Putamen (tissue), 1 donor: Measurements from ENCODE around the gene ADGRL2.

Experiments
- DNase-seq: peaks from one replicate; pipeline ENCODE4 v3.0.0-alpha.2; 2016; ENCODE audit warnings: low spot score

Gene ADGRL2

DNA sequence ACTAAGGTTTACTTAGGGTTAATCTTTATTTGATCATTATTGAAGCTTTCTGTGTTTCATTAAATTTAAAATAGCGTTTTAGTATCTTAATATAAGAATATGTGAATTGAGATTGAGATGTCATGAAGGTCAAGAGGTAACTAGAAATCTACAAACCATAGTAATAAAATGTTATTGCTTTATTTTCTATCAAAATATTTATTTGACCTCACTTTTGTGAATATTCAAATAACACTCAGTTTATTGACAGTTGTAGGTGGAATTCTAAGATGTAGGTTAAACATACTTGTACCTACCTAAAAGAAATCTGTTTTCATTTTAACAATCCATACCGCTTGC lies 5.7 kb downstream of the ADGRL2 start:
- DNase-seq: no peak

DNA sequence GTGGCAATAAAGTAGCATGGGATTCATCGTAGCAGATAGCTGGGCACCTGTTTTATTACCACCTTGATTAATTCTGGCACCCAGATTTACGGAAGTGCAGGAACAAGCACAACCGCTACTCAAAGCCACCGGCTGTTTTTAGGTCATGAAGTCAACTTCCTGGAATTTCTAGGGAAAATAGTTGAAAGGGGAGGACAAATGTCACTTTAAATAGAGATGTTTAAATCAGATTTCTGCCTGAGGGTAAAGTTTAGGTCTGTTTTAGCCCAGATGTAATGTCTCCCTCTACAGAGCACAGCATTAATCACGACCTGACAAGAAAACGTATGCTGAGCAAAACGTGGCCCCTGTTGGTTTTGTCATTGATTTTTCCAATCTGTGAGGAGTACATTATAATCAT lies 8.0 kb downstream of the ADGRL2 start:
- no peak for DNase-seq

DNA sequence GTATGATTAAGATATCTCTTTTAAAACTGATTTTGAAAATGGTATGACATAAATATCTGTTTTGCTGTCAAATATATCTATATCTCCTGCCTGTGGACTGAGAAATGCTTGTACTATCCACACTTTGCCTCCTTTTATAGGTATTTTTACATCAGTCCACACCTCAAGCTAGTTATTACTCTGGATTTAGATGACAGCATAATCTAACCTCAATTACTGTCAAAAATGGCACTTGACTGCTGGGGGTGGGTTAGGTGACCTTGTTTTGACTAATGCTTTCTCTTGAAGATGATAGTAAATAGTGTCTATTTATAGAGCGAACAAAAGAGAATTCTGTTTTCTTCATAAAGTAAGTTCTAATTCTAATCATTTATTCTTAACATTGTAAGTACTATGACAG lies 9.1 kb downstream of the ADGRL2 start:
- no peak for DNase-seq

DNA sequence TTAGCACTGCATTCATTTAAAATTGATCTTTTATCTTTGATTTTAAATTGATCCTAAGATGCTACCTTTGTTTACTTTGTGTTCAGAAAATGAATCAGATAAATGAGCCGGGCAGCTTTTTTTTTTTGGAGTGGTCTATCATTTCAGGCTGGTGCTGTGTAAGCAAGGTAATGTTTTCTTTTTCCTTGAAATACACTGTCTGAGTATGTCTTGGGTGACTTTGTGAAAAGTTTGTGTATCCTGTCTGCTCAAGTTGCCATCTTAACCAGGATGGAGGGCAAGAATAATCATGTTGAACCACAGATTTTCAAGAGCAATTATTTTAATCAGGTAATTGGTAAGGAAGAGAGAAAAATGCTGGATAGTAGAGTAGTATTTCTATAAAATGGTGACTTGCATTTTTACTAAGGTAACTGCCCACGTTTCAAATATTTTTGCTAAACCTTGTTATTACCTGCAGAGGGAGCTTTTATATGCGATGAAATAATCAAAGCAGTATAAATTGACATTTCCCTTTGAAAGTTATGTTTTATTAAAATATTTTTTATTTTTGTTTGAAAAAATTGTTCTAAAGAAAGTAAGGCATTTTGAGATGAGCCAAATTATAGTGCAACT lies 11.1 kb downstream of the ADGRL2 start:
- DNase-seq: no peak

DNA sequence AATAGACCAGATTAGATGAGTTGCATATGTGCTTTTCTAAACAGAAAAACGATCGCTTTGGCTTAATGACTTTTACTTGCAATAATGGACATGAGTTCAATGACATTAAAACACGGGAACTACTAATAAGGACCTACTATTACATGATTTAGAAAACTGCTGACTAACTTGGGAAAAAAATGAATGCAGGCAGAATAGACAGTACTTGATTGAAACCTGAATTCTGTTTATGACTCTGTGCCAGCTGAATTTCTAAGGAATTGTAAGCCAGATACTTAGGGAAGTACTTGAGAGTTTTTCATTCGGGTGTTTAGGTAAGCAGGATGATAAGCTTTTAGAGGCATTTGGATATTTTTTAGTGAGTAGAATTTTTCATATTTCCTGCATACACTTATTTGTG lies 12.0 kb downstream of the ADGRL2 start:
- no peak for DNase-seq

DNA sequence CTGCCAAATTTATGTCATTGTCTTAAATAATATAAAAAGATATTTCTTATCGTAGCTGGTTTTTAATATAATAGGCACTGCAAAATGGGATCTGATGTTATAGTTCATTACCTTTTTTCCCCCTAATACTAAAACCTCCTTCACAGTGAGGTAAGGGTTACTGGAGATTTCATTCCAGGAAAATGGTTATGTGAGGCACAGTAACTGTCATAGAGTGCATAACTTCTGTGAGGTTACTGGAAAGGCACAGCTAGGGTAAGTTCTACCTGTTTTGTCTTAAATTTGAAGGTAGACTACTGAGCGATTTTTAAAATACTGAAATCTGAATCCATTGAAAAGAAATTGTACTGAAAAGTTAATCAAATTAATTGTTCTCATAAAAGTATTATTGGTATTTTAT lies 13.0 kb downstream of the ADGRL2 start:
- DNase-seq: no peak

DNA sequence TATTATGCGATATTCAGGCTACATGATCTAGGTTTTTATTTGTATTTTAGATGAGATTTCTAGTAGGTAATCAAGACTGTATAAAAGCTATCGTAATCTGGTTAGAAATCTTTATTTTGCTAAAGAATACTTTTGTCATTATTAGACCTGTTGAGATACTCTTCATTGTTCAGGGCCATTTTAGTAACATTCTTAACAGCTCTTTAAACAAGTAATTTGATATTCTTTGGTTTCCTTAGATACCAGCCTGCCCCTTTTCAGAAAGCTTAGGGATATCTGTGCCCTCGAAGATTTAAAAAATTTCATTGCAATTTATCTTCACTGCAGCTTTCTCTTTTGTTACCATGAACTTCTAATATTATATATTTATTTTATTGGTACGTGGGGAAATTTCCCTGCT lies 18.9 kb downstream of the ADGRL2 start:
- DNase-seq: no peak

DNA sequence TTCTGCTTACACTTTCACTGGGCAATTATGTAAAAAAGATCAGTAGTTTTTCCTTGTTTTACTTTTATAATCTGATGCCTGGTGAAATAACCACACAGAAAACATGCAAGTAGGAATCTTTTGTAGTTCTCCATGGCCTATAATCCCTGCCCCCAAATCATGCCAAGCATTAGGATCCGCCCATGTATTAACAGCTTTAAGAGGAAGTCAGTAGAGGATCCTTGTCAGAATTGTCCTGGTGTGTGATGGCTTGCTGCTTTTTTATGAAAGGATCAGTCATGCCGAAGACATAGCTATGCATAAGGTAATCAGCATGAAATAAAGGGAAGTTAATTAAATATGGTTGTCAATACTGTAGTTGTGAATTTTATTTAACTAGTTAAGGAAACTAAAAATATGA lies 20.0 kb downstream of the ADGRL2 start:
- DNase-seq: no peak

DNA sequence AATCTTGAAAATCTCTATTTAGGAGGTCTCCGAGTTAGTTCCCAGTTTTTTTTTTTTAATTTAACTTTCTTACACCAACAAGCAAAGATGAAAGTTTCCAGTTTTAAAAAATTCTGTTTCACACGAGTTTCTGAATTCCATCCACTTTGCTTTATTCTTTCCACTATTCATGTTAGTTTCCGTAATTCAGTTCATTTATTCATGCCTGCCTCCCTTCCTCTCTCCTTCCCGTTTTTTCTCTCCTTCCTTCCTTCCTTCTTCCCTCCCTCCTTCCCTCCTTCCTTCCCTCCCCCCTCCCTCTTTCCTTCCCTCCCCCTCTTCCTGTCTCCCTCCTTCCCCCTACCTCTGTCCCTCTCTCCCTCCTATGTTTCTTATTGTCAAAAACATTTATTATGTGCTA lies 22.3 kb downstream of the ADGRL2 start:
- no peak for DNase-seq

DNA sequence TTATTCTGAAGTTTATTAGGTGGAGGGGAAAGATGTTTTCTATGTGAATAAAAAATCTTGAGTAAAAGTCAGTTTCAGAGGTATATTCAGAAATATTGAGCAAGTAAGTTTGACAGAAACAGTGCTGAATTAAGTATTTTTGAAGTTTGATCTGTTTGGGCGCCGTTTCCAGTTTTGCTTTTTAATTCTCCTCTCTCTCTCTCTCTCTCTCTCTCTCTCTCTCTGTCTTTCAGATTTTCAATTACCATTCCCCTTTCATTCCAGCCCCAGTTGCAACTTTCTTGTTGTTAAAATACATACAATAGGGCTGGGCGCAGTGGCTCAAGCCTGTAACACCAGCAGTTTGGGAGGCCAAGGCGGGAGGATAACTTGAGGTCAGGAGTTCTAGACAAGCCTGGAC lies 24.0 kb downstream of the ADGRL2 start:
- no peak for DNase-seq

DNA sequence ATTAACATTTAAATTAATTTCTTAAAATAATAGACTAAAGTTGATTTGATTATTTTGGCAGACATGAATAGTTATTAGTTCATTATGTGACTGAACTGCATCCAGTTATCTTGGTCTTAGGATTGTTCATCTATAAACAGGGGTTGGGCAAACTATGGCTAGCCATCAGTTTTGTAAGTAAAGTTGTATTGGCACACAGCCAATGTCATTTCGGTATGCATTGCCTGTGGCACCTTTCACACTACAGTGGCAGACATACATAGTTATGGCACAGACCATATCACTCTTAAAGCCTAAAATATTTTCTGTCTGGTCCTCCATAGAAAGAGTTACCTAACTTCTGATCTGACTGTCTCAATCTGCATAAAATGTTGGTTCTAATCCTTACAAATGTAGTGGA lies 27.2 kb downstream of the ADGRL2 start:
- DNase-seq: no peak

DNA sequence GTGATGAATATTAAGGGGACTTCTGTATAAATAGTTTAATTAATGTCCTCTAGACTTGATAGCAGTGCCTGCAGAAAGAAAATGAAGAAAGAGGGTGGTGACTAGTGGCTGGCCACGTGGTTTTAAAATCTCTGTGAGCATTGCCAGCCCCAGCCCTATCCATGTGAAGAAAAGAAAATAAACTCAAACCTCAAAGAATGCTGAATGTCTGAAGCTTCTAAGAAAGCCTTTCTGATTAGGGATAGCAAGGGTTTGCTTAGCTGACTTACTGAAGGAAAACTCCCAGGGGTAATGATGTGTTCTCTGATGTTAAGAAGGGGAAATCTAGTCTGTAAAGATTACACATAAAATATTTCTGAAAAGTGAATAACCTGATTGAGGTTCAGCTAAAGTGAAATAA lies 31.8 kb downstream of the ADGRL2 start:
- no peak for DNase-seq

DNA sequence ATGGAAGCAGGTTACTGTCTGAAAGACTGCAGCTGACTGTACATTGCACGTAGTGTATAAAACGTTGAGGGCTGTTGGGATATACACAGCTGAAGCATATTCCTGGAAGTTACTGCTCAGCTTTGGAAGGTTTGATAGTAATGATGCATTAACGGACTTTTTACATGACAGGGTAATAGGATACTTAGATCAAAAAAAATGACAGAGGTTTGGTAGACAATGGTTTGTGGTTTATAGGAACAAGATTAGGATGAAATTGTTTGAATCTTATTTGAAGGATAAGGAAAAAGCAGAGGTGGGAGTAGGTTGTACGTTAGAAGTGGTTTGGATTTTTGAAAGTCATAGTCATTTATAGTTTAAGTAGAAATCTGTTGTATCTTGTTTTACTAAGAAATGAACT lies 33.0 kb downstream of the ADGRL2 start:
- no peak for DNase-seq

DNA sequence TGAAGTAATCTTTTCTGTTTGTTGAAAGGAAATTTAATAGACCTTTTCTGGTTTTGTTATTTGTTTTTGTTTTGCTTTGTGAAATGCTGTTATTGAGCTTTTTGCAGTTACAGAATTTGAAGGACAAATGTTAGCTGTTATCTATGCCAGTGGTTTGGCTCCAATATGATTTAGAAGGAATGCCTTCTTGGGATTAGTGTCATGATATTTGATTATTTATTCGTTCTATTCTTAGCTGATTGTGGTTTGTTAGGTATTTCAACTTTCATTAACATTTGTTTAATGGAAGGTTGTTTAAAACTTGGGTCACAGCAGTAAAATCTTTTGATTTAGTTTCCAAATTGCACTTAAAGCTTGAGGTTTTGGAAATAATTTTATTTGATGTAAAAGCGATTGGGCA lies 33.5 kb downstream of the ADGRL2 start:
- no peak for DNase-seq

DNA sequence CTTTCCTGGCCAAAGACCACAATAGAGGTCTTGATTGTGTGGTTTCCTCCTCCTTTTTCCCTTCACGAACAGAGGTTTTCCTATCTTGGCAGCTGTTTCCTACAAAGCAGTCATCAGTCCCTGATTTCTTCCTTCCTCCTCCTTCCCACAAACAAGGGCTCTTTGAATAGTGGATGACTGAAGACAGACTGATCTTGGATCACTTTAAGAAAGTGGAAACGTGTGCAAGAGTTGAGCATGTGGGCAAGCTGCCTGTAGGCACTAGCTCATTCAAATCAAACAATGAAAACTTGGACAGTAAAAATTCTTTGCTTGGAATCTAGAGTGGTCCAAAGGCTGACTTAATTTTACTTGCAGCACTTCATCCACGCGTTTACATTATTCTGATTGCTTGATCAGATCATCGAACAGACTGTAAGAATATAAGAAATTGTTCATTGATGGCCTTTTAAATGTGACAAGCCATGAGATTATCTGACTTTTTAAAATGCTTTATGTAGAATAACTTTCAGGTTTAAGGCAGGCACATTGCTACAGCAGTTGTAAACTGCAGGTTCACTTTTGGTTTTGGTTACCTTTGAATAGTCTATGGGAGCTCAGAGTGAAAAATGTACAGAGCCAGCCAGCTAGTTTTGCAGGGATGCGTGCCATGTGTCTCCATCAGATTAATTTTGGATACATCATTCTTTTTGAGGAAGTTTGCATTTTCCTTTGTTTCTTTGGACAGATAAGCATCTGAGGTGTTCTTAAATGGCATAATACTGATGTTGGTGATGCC lies 34.4 kb downstream of the ADGRL2 start:
- DNase-seq: no peak

DNA sequence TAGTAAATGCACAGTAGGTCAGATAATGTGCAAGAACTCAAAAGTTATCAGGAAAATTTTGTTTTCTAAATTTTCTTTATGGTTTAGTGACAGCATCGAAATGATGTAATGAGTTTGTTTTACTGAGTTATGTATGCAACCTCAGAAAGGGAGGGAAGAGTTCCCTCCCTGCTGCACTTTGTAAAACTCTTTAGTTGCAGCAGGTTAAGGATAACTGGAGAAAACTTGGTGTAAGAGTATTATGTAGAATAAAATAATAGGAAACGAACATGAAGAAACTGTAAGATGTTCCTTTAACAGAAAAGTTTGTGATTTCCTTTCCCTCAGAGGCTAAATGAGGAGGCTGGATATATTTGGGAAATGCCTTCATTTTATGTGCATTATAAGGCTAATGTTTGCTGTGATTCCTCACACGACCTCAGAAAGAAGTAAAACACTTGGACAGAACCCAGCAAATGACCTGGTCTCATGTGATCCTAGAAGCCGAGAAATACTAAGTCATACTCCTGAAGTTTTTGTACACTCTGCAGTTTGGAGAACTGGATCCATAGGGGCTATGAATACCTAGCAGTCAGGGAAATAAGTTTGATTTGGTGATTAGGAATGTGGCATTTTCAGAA lies 35.4 kb downstream of the ADGRL2 start:
- DNase-seq: no peak

DNA sequence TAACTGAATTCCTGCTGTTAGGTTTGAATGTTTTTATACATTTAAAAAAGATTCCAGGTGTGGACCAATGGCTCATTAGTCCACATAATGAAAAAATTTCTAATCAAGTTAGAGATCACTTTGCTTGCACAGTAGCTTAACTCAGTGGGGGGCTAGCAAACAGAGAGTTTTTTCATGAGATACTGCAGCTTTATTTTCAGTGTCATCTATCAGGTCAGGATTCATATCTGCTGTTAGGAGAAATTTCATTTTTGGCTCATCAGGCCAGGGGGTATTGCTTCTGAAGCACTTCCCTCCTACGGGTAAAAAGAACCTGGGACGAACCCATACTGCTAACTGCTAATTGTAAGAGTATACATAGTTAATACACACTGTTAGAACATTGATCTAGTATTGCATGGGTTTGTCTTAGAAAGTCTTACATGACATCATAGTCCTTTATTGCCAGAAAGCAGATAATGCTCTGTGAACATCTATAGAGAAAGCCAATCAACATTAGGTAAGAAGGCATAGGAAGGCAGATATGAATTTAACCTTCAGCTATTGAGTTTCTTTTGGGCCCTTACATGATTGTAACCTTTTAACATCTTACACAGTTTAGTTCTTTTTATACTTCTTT lies 38.0 kb downstream of the ADGRL2 start:
- DNase-seq: no peak

DNA sequence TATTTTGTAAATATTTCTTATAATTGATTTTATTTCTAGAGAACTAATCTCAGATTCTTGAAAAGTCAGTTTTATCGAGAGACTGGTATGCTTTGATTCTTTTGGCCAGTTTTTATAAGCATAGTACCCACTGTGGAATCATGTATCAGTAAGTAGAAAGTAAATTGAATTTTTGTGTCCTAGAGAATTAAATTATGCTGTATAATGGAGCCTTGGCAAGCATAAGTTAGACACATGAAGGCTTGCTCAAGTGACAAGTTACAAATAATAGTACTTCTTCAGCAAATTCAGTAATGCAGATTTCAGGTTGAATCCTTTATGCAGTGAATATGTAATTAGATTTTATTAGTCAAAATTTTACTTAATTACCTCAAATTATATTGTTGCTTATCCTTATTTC lies 40.1 kb downstream of the ADGRL2 start:
- no peak for DNase-seq

DNA sequence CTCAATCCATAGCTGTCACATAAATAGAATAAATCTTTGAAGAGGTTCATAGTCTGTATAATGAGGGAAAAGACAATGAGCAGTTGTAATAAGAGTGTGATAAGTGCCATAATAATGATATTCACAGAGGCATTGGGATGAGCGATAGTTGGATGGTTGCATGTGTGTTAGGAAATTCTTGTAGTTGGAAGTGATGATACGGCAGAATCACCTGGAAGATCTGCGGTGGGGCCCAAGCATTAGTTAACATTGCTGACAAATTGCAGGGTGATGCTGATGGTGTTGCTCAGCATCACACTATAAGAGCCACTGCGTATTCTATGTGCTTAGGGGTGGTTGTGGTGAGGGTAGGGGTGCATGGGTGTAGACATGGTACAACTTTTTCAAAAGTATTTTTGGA lies 41.1 kb downstream of the ADGRL2 start:
- DNase-seq: no peak

DNA sequence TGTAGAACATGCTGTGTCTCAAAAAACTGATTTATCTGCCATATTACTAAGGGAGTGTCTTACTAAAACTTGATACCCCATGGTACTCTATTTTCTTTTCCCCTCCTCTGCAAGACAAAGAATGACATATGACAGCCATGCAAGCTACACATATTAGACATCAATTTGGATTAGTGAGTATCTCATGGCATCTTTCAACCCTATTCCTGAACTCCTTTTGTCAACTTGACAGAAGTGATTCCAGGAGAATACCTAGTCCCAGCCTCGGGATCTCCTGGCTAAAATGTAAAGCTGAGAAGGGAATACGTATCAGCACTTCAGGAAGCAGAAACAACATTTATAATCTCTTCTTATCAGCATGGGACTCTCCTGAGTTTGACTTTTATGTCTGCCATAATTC lies 43.7 kb downstream of the ADGRL2 start:
- DNase-seq: no peak

DNA sequence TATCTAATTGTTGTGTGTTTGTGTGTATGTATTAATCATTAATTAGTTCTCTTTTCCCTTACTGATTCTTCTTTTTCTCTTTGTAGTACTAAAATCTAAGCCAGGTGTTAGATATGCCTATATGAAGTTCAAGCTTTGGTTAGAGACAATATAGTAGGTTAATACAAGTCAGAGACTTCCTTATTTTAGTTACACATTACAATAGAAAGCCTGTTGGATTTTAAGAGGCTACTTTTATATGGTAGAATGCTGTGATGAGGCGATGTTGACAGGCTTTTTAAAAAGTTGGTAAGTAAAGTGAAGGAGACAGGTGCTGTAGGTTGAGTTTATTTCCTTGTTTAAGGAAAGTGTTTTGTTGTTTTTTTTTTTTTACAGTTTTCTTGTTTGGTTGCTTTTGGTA lies 45.9 kb downstream of the ADGRL2 start:
- no peak for DNase-seq

DNA sequence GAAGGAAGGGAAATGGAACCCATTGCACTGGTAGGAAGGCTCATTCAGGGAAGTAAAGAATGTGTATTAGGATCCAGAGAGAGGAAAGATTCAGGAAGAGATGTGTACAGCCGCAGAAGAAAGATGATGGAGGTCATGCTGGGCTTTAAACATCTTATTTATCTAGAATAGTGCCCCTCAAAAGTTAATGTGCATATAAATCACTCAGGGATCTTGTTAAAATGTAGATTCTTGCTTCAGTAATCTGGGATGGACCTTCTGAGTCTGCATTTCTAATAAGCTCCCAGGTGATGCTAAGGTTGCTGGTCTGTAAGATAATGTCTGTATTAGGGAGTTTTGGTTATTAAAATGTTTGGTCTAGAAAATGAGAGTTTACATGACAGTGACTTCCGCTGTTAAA lies 46.3 kb downstream of the ADGRL2 start:
- DNase-seq: no peak
